Measurements from ENCODE around the gene LAMA2. TPM values are rescaled to one million over a fixed set of nuclear protein-coding genes. Genes with fewer than 3 reads are reported as not detected.

The LAMA2 gene
- 149 and 154 TPM in 2 replicates for total RNA-seq

GRCh38 chr6:128882991-128883611, at the start of gene LAMA2:
LAMA2 (plus strand) TSS chr6:128883138; CDS start chr6:128883246, 108 bp downstream.

All from pericardium fibroblast (primary cell).